ENCODE data around the gene MBD5.

MBD5 gene

GRCh38 chr2:148108385-148108784, 87.5 kb downstream of the MBD5 start:
- no peak for DNase-seq (ENCODE audit: low read depth in 2 of 3, low spot score in 2 of 3)

- no peak for DNase-seq (ENCODE audit: low read depth in 2 of 3, low spot score in 2 of 3)
These were observed 89.3 kb downstream of the MBD5 start for GRCh38 chr2:148110184-148110583.

GRCh38 chr2:148122788-148123187, 101.9 kb downstream of the MBD5 start:
- no peak for DNase-seq (ENCODE audit: low read depth in 2 of 3, low spot score in 2 of 3)

GRCh38 chr2:148124271-148124670, 103.4 kb downstream of the MBD5 start:
- no peak for DNase-seq (ENCODE audit: low read depth in 2 of 3, low spot score in 2 of 3)

GRCh38 chr2:148130581-148130980, 109.7 kb downstream of the MBD5 start:
- DNase-seq (ENCODE audit: low read depth in 2 of 3, low spot score in 2 of 3): no peak

- DNase-seq (ENCODE audit: low read depth in 2 of 3, low spot score in 2 of 3): no peak
These were observed 111.5 kb downstream of the MBD5 start for GRCh38 chr2:148132412-148132811.

- DNase-seq (ENCODE audit: low read depth in 2 of 3, low spot score in 2 of 3): no peak
These were observed 114.8 kb downstream of the MBD5 start for GRCh38 chr2:148135705-148136104.

GRCh38 chr2:148136441-148136840, 115.5 kb downstream of the MBD5 start:
- no peak for DNase-seq (ENCODE audit: low read depth in 2 of 3, low spot score in 2 of 3)

GRCh38 chr2:148161909-148162435, 141.1 kb downstream of the MBD5 start:
- DNase-seq (ENCODE audit: low read depth in 2 of 3, low spot score in 2 of 3): no peak

- DNase-seq (ENCODE audit: low read depth in 2 of 3, low spot score in 2 of 3): no peak
These were observed 142.0 kb downstream of the MBD5 start for GRCh38 chr2:148162871-148163270.

- DNase-seq (ENCODE audit: low read depth in 2 of 3, low spot score in 2 of 3): no peak
These were observed 145.1 kb downstream of the MBD5 start for GRCh38 chr2:148165975-148166374.

GRCh38 chr2:148167241-148167766, 146.4 kb downstream of the MBD5 start:
- no peak for DNase-seq (ENCODE audit: low read depth in 2 of 3, low spot score in 2 of 3)

- no peak for DNase-seq (ENCODE audit: low read depth in 2 of 3, low spot score in 2 of 3)
These were observed 147.0 kb downstream of the MBD5 start for GRCh38 chr2:148167855-148168254.

GRCh38 chr2:148172131-148172753, 151.4 kb downstream of the MBD5 start:
- no peak for DNase-seq (ENCODE audit: low read depth in 2 of 3, low spot score in 2 of 3)

GRCh38 chr2:148173168-148173567, 152.3 kb downstream of the MBD5 start:
- DNase-seq (ENCODE audit: low read depth in 2 of 3, low spot score in 2 of 3): no peak

GRCh38 chr2:148177559-148177958, 156.7 kb downstream of the MBD5 start:
- DNase-seq (ENCODE audit: low read depth in 2 of 3, low spot score in 2 of 3): no peak

- DNase-seq (ENCODE audit: low read depth in 2 of 3, low spot score in 2 of 3): no peak
These were observed 158.8 kb downstream of the MBD5 start for GRCh38 chr2:148179724-148180123.

- no peak for DNase-seq (ENCODE audit: low read depth in 2 of 3, low spot score in 2 of 3)
These were observed 164.1 kb downstream of the MBD5 start for GRCh38 chr2:148184976-148185375.

- no peak for DNase-seq (ENCODE audit: low read depth in 2 of 3, low spot score in 2 of 3)
These were observed 174.0 kb downstream of the MBD5 start for GRCh38 chr2:148194882-148195281.

- no peak for DNase-seq (ENCODE audit: low read depth in 2 of 3, low spot score in 2 of 3)
These were observed 180.4 kb downstream of the MBD5 start for GRCh38 chr2:148201075-148202004.

GRCh38 chr2:148202237-148202636, 181.3 kb downstream of the MBD5 start:
- no peak for DNase-seq (ENCODE audit: low read depth in 2 of 3, low spot score in 2 of 3)

GRCh38 chr2:148207111-148207510, 186.2 kb downstream of the MBD5 start:
- no peak for DNase-seq (ENCODE audit: low read depth in 2 of 3, low spot score in 2 of 3)
